ENCODE data around the gene LPAR1.

Gene LPAR1

GRCh38 chr9:110935829-110936228, 102.4 kb downstream of the LPAR1 start:
- H3K4me3 ChIP-seq (ENCODE audit: low read length), result no peak overlapping the region
- no peaks in the 10 kb centered on the region for H3K4me1 ChIP-seq (ENCODE audit: insufficient read depth, low read length)
- H3K27me3 ChIP-seq (ENCODE audit: insufficient read depth, low read length), result no peaks in the 10 kb centered on the region
- no peak overlapping the region for H2AFZ ChIP-seq (ENCODE audit: low read depth, low read length)
- peaks cover 6% of the 10 kb centered on the region for H3K9me3 ChIP-seq (ENCODE audit: low read length)
- H3K36me3 ChIP-seq (ENCODE audit: insufficient read depth, low read length), result peaks cover 6% of the 10 kb centered on the region

GRCh38 chr9:110933350-110934001, 104.8 kb downstream of the LPAR1 start:
- Histone ChIP-seq H3K36me3 (ENCODE audit: insufficient read depth, low read length) (no peaks in the 10 kb centered on the region), H3K4me1 (ENCODE audit: insufficient read depth, low read length) (no peaks in the 10 kb centered on the region), H3K27me3 (ENCODE audit: insufficient read depth, low read length) (no peaks in the 10 kb centered on the region), H3K4me3 (ENCODE audit: low read length) (no peak overlapping the region), H2AFZ (ENCODE audit: low read depth, low read length) (no peak overlapping the region), H3K9me3 (ENCODE audit: low read length) (no peaks in the 10 kb centered on the region)

- no peak overlapping the region for H2AFZ ChIP-seq (ENCODE audit: low read depth, low read length)
- H3K9me3 ChIP-seq (ENCODE audit: low read length), result no peaks in the 10 kb centered on the region
- no peaks in the 10 kb centered on the region for H3K27me3 ChIP-seq (ENCODE audit: insufficient read depth, low read length)
- no peaks in the 10 kb centered on the region for H3K4me1 ChIP-seq (ENCODE audit: insufficient read depth, low read length)
- no peaks in the 10 kb centered on the region for H3K36me3 ChIP-seq (ENCODE audit: insufficient read depth, low read length)
- H3K4me3 ChIP-seq (ENCODE audit: low read length), result no peak overlapping the region
These were observed 105.4 kb downstream of the LPAR1 start for GRCh38 chr9:110932863-110933262.

- Histone ChIP-seq H2AFZ (ENCODE audit: low read depth, low read length) (no peak overlapping the region), H3K27me3 (ENCODE audit: insufficient read depth, low read length) (no peaks in the 10 kb centered on the region), H3K4me3 (ENCODE audit: low read length) (no peak overlapping the region), H3K9me3 (ENCODE audit: low read length) (no peaks in the 10 kb centered on the region), H3K36me3 (ENCODE audit: insufficient read depth, low read length) (no peaks in the 10 kb centered on the region), H3K4me1 (ENCODE audit: insufficient read depth, low read length) (no peaks in the 10 kb centered on the region)
These were observed 109.7 kb downstream of the LPAR1 start for GRCh38 chr9:110928599-110928998.

GRCh38 chr9:110926828-110927487, 111.3 kb downstream of the LPAR1 start:
- no peaks in the 10 kb centered on the region for H3K27me3 ChIP-seq (ENCODE audit: insufficient read depth, low read length)
- H2AFZ ChIP-seq (ENCODE audit: low read depth, low read length), result no peak overlapping the region
- no peak overlapping the region for H3K4me3 ChIP-seq (ENCODE audit: low read length)
- no peaks in the 10 kb centered on the region for H3K9me3 ChIP-seq (ENCODE audit: low read length)
- H3K36me3 ChIP-seq (ENCODE audit: insufficient read depth, low read length), result no peaks in the 10 kb centered on the region
- H3K4me1 ChIP-seq (ENCODE audit: insufficient read depth, low read length), result no peaks in the 10 kb centered on the region

- Histone ChIP-seq H3K4me1 (ENCODE audit: insufficient read depth, low read length) (no peaks in the 10 kb centered on the region), H3K9me3 (ENCODE audit: low read length) (no peaks in the 10 kb centered on the region), H3K4me3 (ENCODE audit: low read length) (no peak overlapping the region), H3K27me3 (ENCODE audit: insufficient read depth, low read length) (no peaks in the 10 kb centered on the region), H3K36me3 (ENCODE audit: insufficient read depth, low read length) (no peaks in the 10 kb centered on the region), H2AFZ (ENCODE audit: low read depth, low read length) (no peak overlapping the region)
These were observed 114.7 kb downstream of the LPAR1 start for GRCh38 chr9:110923601-110924000.

GRCh38 chr9:110922145-110922544, 116.1 kb downstream of the LPAR1 start:
- no peak overlapping the region for H3K4me3 ChIP-seq (ENCODE audit: low read length)
- no peaks in the 10 kb centered on the region for H3K9me3 ChIP-seq (ENCODE audit: low read length)
- no peaks in the 10 kb centered on the region for H3K27me3 ChIP-seq (ENCODE audit: insufficient read depth, low read length)
- no peaks in the 10 kb centered on the region for H3K36me3 ChIP-seq (ENCODE audit: insufficient read depth, low read length)
- no peak overlapping the region for H2AFZ ChIP-seq (ENCODE audit: low read depth, low read length)
- no peaks in the 10 kb centered on the region for H3K4me1 ChIP-seq (ENCODE audit: insufficient read depth, low read length)

- Histone ChIP-seq H3K4me3 (ENCODE audit: low read length) (no peak overlapping the region), H2AFZ (ENCODE audit: low read depth, low read length) (no peak overlapping the region), H3K9me3 (ENCODE audit: low read length) (no peaks in the 10 kb centered on the region)
These were observed 116.6 kb downstream of the LPAR1 start for GRCh38 chr9:110921705-110922104.

GRCh38 chr9:110919609-110920008, 118.7 kb downstream of the LPAR1 start:
- Histone ChIP-seq H3K36me3 (ENCODE audit: insufficient read depth, low read length) (no peaks in the 10 kb centered on the region), H2AFZ (ENCODE audit: low read depth, low read length) (no peak overlapping the region), H3K27me3 (ENCODE audit: insufficient read depth, low read length) (no peaks in the 10 kb centered on the region), H3K4me1 (ENCODE audit: insufficient read depth, low read length) (no peaks in the 10 kb centered on the region), H3K4me3 (ENCODE audit: low read length) (no peak overlapping the region), H3K9me3 (ENCODE audit: low read length) (no peaks in the 10 kb centered on the region)

More at GRCh38 chr9:110921705-110922104, 116.6 kb downstream of the LPAR1 start:
- H3K27me3 ChIP-seq (ENCODE audit: insufficient read depth, low read length), result no peaks in the 10 kb centered on the region
- no peaks in the 10 kb centered on the region for H3K36me3 ChIP-seq (ENCODE audit: insufficient read depth, low read length)
- H3K4me1 ChIP-seq (ENCODE audit: insufficient read depth, low read length), result no peaks in the 10 kb centered on the region

GRCh38 chr9:110919050-110919435, 119.2 kb downstream of the LPAR1 start:
- H3K36me3 ChIP-seq (ENCODE audit: insufficient read depth, low read length), result no peaks in the 10 kb centered on the region
- H2AFZ ChIP-seq (ENCODE audit: low read depth, low read length), result no peak overlapping the region
- H3K27me3 ChIP-seq (ENCODE audit: insufficient read depth, low read length), result no peaks in the 10 kb centered on the region
- H3K9me3 ChIP-seq (ENCODE audit: low read length), result no peaks in the 10 kb centered on the region
- no peak overlapping the region for H3K4me3 ChIP-seq (ENCODE audit: low read length)
- peaks cover 3% of the 10 kb centered on the region for H3K4me1 ChIP-seq (ENCODE audit: insufficient read depth, low read length)

- H3K4me3 ChIP-seq (ENCODE audit: low read length), result no peak overlapping the region
- no peaks in the 10 kb centered on the region for H3K36me3 ChIP-seq (ENCODE audit: insufficient read depth, low read length)
- H3K27me3 ChIP-seq (ENCODE audit: insufficient read depth, low read length), result no peaks in the 10 kb centered on the region
- H2AFZ ChIP-seq (ENCODE audit: low read depth, low read length), result no peak overlapping the region
- H3K4me1 ChIP-seq (ENCODE audit: insufficient read depth, low read length), result peaks cover 8% of the 10 kb centered on the region
- no peaks in the 10 kb centered on the region for H3K9me3 ChIP-seq (ENCODE audit: low read length)
These were observed 119.8 kb downstream of the LPAR1 start for GRCh38 chr9:110918316-110919049.

- Histone ChIP-seq H3K36me3 (ENCODE audit: insufficient read depth, low read length) (no peaks in the 10 kb centered on the region), H2AFZ (ENCODE audit: low read depth, low read length) (no peak overlapping the region), H3K9me3 (ENCODE audit: low read length) (no peaks in the 10 kb centered on the region), H3K4me1 (ENCODE audit: insufficient read depth, low read length) (peaks cover 27% of the 10 kb centered on the region), H3K4me3 (ENCODE audit: low read length) (no peak overlapping the region), H3K27me3 (ENCODE audit: insufficient read depth, low read length) (no peaks in the 10 kb centered on the region)
These were observed 121.9 kb downstream of the LPAR1 start for GRCh38 chr9:110916403-110916802.
